Measurements from ENCODE around the gene IRX6. TPM values are rescaled to one million over a fixed set of nuclear protein-coding genes. Genes with fewer than 3 reads are reported as not detected.

IRX6 gene
- total RNA-seq, 4 donors from 2014 or later, result 6.1 to 11.6 (median 9.1) TPM

- no peaks in the 10 kb centered on the region for H3K9me3 ChIP-seq
- no peak overlapping the region for H3K4me3 ChIP-seq
- H3K36me3 ChIP-seq, result peaks cover 9% of the 10 kb centered on the region
- no peak overlapping the region for H3K27ac ChIP-seq
- H3K27me3 ChIP-seq, result peaks cover 75% of the 10 kb centered on the region
- H3K4me1 ChIP-seq, result peaks cover 31% of the 10 kb centered on the region
- TF ChIP-seq CTCF (IDR thresholded peaks at IDR 0.05), result no peak
- TF ChIP-seq EP300 (IDR thresholded peaks at IDR 0.05), result no peak
- TF ChIP-seq POLR2AphosphoS5 (IDR thresholded peaks at IDR 0.05), result no peak
- TF ChIP-seq POLR2A (IDR thresholded peaks at IDR 0.05), result no peak
- DNase-seq (ENCODE audit: low spot score in 2 of 2), result no peak
- WGBS, result 69% methylated on average over 21 of the region's 21 CpGs
These were observed 2.5 kb downstream of the IRX6 start for GRCh38 chr16:55326261-55327092.

DNA sequence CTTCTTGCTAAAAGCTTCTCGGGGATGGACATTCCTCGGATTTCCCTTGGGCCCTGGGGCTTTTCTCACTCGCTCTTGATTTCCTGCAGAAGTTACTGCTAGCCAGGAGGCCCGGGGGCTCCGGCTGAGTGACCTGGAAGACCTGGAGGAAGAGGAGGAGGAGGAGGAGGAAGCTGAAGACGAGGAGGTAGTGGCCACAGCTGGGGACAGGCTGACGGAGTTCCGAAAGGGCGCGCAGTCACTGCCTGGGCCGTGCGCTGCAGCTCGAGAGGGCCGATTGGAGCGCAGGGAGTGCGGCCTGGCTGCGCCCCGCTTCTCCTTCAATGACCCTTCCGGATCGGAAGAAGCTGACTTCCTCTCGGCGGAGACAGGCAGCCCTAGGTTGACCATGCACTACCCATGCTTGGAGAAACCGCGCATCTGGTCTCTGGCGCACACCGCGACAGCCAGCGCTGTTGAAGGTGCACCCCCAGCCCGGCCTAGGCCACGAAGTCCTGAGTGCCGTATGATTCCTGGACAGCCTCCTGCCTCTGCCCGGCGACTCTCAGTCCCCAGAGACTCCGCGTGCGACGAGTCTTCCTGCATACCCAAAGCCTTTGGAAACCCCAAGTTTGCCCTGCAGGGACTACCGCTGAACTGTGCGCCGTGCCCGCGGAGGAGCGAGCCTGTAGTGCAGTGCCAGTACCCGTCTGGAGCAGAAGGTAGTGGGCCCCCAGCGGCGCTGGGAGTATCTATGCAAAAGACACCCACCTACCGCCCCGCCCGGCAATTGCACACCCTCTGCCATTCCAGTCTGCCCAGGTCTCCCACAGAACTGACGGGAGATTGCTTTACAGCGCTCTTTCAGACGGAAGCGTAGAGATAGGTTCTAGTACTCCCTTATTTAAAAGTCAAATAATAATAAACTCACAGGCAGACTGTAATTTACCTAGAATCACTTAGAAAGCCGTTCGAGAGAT lies 4.9 kb downstream of the IRX6 start:
- no peaks in the 10 kb centered on the region for H3K9me3 ChIP-seq
- H3K4me1 ChIP-seq, result peaks cover 22% of the 10 kb centered on the region
- H3K27ac ChIP-seq, result no peak overlapping the region
- no peak overlapping the region for H3K4me3 ChIP-seq
- no peak for TF ChIP-seq POLR2A (IDR thresholded peaks at IDR 0.05)
- TF ChIP-seq EP300 (IDR thresholded peaks at IDR 0.05), result no peak
- TF ChIP-seq POLR2AphosphoS5 (IDR thresholded peaks at IDR 0.05), result no peak
- no peak for TF ChIP-seq CTCF (IDR thresholded peaks at IDR 0.05)
- peaks cover 63% of the 10 kb centered on the region for H3K27me3 ChIP-seq
- WGBS, result 84% methylated on average over 52 of the region's 55 CpGs
- no peak for DNase-seq (ENCODE audit: low spot score in 2 of 2)
- peaks cover 9% of the 10 kb centered on the region for H3K36me3 ChIP-seq

DNA sequence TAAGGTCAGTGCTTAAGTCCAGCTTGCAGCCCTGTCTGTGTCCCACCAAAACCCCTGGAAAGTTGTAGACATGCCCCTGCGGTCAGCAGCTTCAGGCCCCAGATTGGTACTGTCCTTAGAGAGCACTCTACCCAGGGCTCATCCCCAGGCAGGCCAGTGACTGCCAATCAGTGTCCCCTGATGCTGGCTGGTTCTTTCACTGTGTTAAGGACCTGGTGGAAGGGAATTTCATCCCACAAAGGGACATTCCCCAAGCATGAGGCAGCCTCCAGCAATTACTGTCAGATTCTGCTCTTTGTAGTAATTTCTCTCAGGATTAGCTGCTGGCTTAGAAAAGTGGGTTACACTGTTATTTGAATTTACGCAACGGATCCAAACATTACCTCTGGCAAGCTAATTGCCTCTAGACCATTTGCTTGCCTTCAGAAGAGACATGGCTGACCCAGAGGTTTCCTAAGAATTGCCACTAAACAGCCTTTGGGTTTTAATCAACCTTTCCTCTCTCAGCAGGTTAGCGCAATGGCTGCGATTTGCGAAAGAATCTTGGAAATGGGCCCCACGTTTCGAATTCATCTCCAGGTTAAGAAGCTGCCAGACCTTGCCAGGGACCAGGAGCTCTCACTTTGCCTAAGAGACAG lies 5.9 kb downstream of the IRX6 start:
- no peak for DNase-seq (ENCODE audit: low spot score in 2 of 2)
- no peak overlapping the region for H3K27ac ChIP-seq
- H3K27me3 ChIP-seq, result peaks cover 53% of the 10 kb centered on the region
- peaks cover 9% of the 10 kb centered on the region for H3K36me3 ChIP-seq
- peaks cover 12% of the 10 kb centered on the region for H3K4me1 ChIP-seq
- 72% methylated on average over 8 of the region's 8 CpGs for WGBS
- H3K9me3 ChIP-seq, result no peaks in the 10 kb centered on the region
- TF ChIP-seq CTCF (IDR thresholded peaks at IDR 0.05) (no peak), POLR2AphosphoS5 (IDR thresholded peaks at IDR 0.05) (no peak), EP300 (IDR thresholded peaks at IDR 0.05) (no peak), POLR2A (IDR thresholded peaks at IDR 0.05) (no peak)
- no peak overlapping the region for H3K4me3 ChIP-seq

DNA sequence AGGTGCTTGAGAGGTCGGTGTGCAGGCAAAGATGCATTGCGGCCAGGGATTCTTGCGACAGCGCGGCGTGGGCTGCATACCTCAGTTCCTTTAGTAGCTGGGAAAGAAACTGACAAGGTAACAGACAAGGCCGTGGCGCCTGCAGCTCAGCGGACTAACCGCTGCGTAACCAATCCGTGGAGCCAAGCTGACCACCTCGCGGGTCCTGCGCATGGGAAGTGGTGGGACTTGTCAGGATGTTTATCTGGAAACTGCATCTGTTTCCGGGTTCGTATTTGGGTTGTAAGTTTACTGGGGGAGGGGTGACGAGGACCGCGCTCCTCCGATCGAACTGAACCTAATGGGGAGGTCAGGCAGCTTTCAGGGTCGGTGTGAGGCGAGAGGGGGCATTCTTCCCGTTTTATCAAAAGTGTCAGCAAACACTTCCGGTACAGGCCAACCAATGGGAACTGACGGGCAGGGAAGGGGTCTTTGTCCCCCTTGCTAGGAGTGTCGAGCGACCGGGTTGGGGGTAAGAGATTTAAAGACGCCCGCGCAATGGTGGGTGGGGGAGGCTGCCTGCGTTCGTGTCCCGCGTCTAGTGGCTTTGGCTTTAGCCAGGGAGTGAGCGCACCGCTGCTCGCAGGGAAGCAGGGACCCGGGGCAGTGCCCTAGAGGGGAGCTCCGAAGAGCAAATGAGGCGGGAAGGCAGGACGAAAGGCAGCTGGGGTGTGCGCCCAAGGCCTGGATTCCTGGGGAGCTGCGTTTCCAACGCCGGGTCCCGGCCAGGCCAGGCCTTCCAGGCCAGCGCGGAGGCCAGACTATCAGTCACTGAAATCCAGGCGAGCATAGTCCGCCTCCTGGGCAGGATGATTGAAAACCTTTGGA lies 7.0 kb downstream of the IRX6 start:
- no peak for TF ChIP-seq POLR2A (IDR thresholded peaks at IDR 0.05)
- no peak for TF ChIP-seq POLR2AphosphoS5 (IDR thresholded peaks at IDR 0.05)
- no peak for TF ChIP-seq CTCF (IDR thresholded peaks at IDR 0.05)
- TF ChIP-seq EP300 (IDR thresholded peaks at IDR 0.05), result no peak
- Histone ChIP-seq H3K4me3 (no peak overlapping the region), H3K36me3 (peaks cover 9% of the 10 kb centered on the region), H3K9me3 (no peaks in the 10 kb centered on the region), H3K27me3 (peaks cover 46% of the 10 kb centered on the region), H3K27ac (no peak overlapping the region), H3K4me1 (peaks cover 4% of the 10 kb centered on the region)
- 80% methylated on average over 53 of the region's 53 CpGs for WGBS
- no peak for DNase-seq (ENCODE audit: low spot score in 2 of 2)
